Measurements from ENCODE around the gene SERBP1. TPM values are rescaled to one million over a fixed set of nuclear protein-coding genes. Genes with fewer than 3 reads are reported as not detected.

Gene SERBP1
- total RNA-seq, 5 donors from 2014 or later (not counting 1 experiment from before 2014, with no cell fraction given) = 125 to 157 (median 154) TPM

DNA sequence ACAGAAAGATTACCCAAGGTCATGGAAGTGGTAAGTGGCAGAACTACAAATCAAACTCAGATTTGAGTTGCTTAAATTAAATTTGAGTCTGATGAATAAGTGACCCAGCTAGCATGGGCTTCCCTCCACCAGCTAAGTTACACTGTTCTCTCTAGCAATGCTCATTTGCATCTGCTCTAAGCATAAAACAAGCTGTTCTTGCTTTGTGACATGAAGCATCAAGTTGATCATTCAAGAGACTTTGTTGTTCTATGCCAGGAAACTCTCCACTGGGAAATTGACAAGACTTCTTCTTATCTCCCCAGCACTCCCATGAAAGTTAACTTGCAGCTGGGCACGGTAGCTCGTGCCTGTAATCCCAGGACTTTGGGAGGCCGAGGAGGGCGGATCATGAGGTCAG, 49.0 kb downstream of the SERBP1 start:
- peaks cover 54% of the 10 kb centered on the region for H3K36me3 Mint-ChIP-seq
- H3K27ac Mint-ChIP-seq = no peak overlapping the region
- DNase-seq (no peak), ATAC-seq (replicated peaks in 1 of 4) (no peak)
- Histone ChIP-seq H3K9me3 (no peaks in the 10 kb centered on the region), H3K4me1 (ENCODE audit: control insufficient read depth in 1 of 2, extremely low read depth in 1 of 2, insufficient read depth in 2 of 2, low read length in 2 of 2) (no peaks in the 10 kb centered on the region), H3K27ac (ENCODE audit: low read length) (no peak overlapping the region), H3K4me3 (ENCODE audit: control insufficient read depth in 1 of 2, extremely low read depth in 1 of 2, low read length in 1 of 2) (no peak overlapping the region), H3K27me3 (replicated peaks in 1 of 2; ENCODE audit: control insufficient read depth in 2 of 2, extremely low read depth in 1 of 2, insufficient read depth in 2 of 2, low read length in 1 of 2) (no peaks in the 10 kb centered on the region), H3K36me3 (ENCODE audit: control insufficient read depth in 2 of 2, extremely low read depth in 1 of 2, insufficient read depth in 1 of 2, low read length in 1 of 2) (no peaks in the 10 kb centered on the region)
- POLR2A ChIA-PET = no interaction called here
- CTCF ChIA-PET = interaction anchor here in 1 of 2 donors (0.6 kb wide), 1 partner anchor 153 kb away, joined by 4 read pairs; no protein-coding TSS in a partner anchor
- WGBS (ENCODE audit: insufficient coverage) = 80% methylated on average over 2 of the region's 4 CpGs
- no peak overlapping the region for H3K4me3 Mint-ChIP-seq
- no peaks in the 10 kb centered on the region for H3K27me3 Mint-ChIP-seq
- peaks cover 13 to 22% (median 19%) of the 10 kb centered on the region in 3 donors for H3K9me3 Mint-ChIP-seq
- no peaks in the 10 kb centered on the region for H3K4me1 Mint-ChIP-seq

DNA sequence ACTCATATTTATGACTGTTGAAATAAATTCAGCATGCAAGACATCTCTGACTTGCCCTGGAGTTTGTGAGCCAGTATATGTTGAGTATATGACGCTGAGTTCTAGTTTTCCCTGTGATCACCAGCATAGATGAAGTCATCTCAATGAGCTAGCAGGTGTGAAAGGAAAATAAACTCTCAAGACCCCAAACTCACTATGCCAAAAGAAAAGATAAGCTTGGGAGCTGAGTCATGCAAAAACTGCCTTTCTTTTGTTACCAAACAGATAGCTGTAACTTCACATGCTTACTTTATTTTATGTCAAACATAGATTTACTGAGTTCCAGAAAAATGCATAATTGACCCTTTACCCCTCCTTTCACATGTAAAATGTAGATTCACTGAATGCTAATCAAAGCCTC, 52.9 kb downstream of the SERBP1 start:
- H3K27ac ChIP-seq (ENCODE audit: low read length) = no peak overlapping the region
- no peaks in the 10 kb centered on the region for H3K9me3 ChIP-seq
- no peaks in the 10 kb centered on the region for H3K36me3 ChIP-seq (ENCODE audit: control insufficient read depth in 2 of 2, extremely low read depth in 1 of 2, insufficient read depth in 1 of 2, low read length in 1 of 2)
- H3K4me1 ChIP-seq (ENCODE audit: control insufficient read depth in 1 of 2, extremely low read depth in 1 of 2, insufficient read depth in 2 of 2, low read length in 2 of 2) = no peaks in the 10 kb centered on the region
- CTCF ChIA-PET = no interaction called here
- no CpG with 5 or more reads among the region's 1 CpG for WGBS (ENCODE audit: insufficient coverage)
- Mint-ChIP-seq H3K9me3 (no peaks in the 10 kb centered on the region), H3K36me3 (peaks cover 21% of the 10 kb centered on the region), H3K27ac (no peak overlapping the region), H3K4me3 (no peak overlapping the region), H3K4me1 (no peaks in the 10 kb centered on the region), H3K27me3 (no peaks in the 10 kb centered on the region)
- no peaks in the 10 kb centered on the region for H3K27me3 ChIP-seq (replicated peaks in 1 of 2; ENCODE audit: control insufficient read depth in 2 of 2, extremely low read depth in 1 of 2, insufficient read depth in 2 of 2, low read length in 1 of 2)
- H3K4me3 ChIP-seq (ENCODE audit: control insufficient read depth in 1 of 2, extremely low read depth in 1 of 2, low read length in 1 of 2) = no peak overlapping the region
- ATAC-seq (replicated peaks in 1 of 4) = no peak
- POLR2A ChIA-PET = no interaction called here
- no peak for DNase-seq

DNA sequence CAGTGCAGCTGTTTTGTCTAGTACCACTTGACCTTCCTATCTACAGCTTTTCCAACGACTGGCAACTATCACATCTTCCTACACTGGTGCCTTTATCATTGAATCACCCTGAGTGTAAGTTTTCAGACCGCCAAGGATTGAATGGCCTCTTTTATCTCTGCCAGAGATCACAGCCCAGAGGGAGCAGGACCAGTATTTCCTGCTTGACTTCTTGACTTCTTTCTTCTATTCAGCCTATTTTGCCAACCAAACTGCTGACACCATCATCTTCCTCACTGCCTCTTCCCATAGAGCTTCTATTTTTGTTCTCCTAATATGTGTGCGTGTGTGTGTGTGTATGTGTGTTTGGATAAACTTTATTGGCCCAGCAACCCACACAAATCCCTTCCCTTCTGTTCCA, 53.8 kb downstream of the SERBP1 start:
- peaks cover 17% of the 10 kb centered on the region for H3K36me3 Mint-ChIP-seq
- DNase-seq = no peak
- Histone ChIP-seq H3K9me3 (no peaks in the 10 kb centered on the region), H3K4me3 (ENCODE audit: control insufficient read depth in 1 of 2, extremely low read depth in 1 of 2, low read length in 1 of 2) (no peak overlapping the region), H3K36me3 (ENCODE audit: control insufficient read depth in 2 of 2, extremely low read depth in 1 of 2, insufficient read depth in 1 of 2, low read length in 1 of 2) (no peaks in the 10 kb centered on the region), H3K4me1 (ENCODE audit: control insufficient read depth in 1 of 2, extremely low read depth in 1 of 2, insufficient read depth in 2 of 2, low read length in 2 of 2) (no peaks in the 10 kb centered on the region), H3K27me3 (replicated peaks in 1 of 2; ENCODE audit: control insufficient read depth in 2 of 2, extremely low read depth in 1 of 2, insufficient read depth in 2 of 2, low read length in 1 of 2) (no peaks in the 10 kb centered on the region), H3K27ac (ENCODE audit: low read length) (no peak overlapping the region)
- CTCF ChIA-PET = no interaction called here
- H3K27me3 Mint-ChIP-seq = no peaks in the 10 kb centered on the region
- no peak overlapping the region for H3K4me3 Mint-ChIP-seq
- no peaks in the 10 kb centered on the region for H3K4me1 Mint-ChIP-seq
- POLR2A ChIA-PET = interaction anchor here in 1 of 2 donors (0.6 kb wide), 1 partner anchor 18 kb away, joined by 5 read pairs; no protein-coding TSS in a partner anchor
- no peak overlapping the region for H3K27ac Mint-ChIP-seq
- WGBS (ENCODE audit: insufficient coverage) = 85% methylated on average over 2 of the region's 3 CpGs
- ATAC-seq (replicated peaks in 1 of 4) = no peak
- no peaks in the 10 kb centered on the region for H3K9me3 Mint-ChIP-seq

DNA sequence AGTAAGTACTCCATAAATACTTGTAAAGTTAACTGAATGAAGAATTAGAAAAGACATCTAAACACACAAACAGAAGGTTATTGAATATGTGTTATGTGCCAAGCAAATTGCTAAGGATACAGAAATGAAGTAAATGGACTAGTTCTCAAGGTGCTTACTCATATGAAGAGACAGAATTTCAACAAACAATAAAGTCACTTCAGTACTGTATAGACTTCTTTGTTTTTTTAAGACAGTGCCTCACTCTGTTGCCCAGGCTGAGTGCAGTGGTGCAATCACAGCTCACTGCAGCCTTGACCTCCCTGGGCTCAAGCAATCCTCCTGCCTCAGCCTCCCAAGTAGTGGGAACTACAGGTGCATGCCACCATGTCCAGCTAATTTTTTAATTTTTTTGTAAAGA, 57.3 kb downstream of the SERBP1 start:
- CTCF ChIA-PET = no interaction called here
- POLR2A ChIA-PET = no interaction called here

DNA sequence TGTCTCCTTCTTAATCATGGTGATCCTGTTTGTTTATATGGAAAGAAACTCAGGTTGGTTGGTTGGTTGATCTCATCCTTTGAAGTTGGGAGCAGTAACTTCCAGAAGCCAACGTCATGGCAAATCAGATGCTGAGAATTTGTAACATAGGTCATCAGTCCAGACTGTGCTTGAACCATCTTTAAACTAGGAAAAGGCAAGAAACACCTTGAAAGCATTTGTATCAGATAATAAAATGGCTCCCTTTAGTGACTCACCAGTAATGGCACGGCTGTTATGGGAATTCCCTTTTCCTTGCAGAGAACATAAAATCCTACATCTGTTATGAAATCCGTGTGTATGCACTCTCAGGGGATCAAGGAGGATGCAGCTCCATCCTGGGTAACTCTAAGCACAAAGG, 58.1 kb downstream of the SERBP1 start:
- POLR2A ChIA-PET = interaction anchor here in 1 of 2 donors (0.5 kb wide), 1 partner anchor 18 kb away, joined by 4 read pairs; no protein-coding TSS in a partner anchor
- no CpG with 5 or more reads among the region's 3 CpGs for WGBS (ENCODE audit: insufficient coverage)
- Mint-ChIP-seq H3K27ac (no peak overlapping the region), H3K9me3 (no peaks in the 10 kb centered on the region), H3K4me1 (no peaks in the 10 kb centered on the region), H3K36me3 (no peaks in the 10 kb centered on the region), H3K4me3 (no peak overlapping the region), H3K27me3 (no peaks in the 10 kb centered on the region)
- Histone ChIP-seq H3K36me3 (ENCODE audit: control insufficient read depth in 2 of 2, extremely low read depth in 1 of 2, insufficient read depth in 1 of 2, low read length in 1 of 2) (no peaks in the 10 kb centered on the region), H3K27me3 (replicated peaks in 1 of 2; ENCODE audit: control insufficient read depth in 2 of 2, extremely low read depth in 1 of 2, insufficient read depth in 2 of 2, low read length in 1 of 2) (no peaks in the 10 kb centered on the region), H3K4me1 (ENCODE audit: control insufficient read depth in 1 of 2, extremely low read depth in 1 of 2, insufficient read depth in 2 of 2, low read length in 2 of 2) (no peaks in the 10 kb centered on the region), H3K27ac (ENCODE audit: low read length) (no peak overlapping the region), H3K4me3 (ENCODE audit: control insufficient read depth in 1 of 2, extremely low read depth in 1 of 2, low read length in 1 of 2) (no peak overlapping the region), H3K9me3 (no peaks in the 10 kb centered on the region)
- DNase-seq (no peak), ATAC-seq (replicated peaks in 1 of 4) (no peak)
- CTCF ChIA-PET = no interaction called here

More for the DNA sequence above, 57.3 kb downstream of the SERBP1 start:
- ATAC-seq (replicated peaks in 1 of 4) (no peak), DNase-seq (no peak)
- Histone ChIP-seq H3K27me3 (replicated peaks in 1 of 2; ENCODE audit: control insufficient read depth in 2 of 2, extremely low read depth in 1 of 2, insufficient read depth in 2 of 2, low read length in 1 of 2) (no peaks in the 10 kb centered on the region), H3K4me3 (ENCODE audit: control insufficient read depth in 1 of 2, extremely low read depth in 1 of 2, low read length in 1 of 2) (no peak overlapping the region), H3K36me3 (ENCODE audit: control insufficient read depth in 2 of 2, extremely low read depth in 1 of 2, insufficient read depth in 1 of 2, low read length in 1 of 2) (no peaks in the 10 kb centered on the region), H3K9me3 (no peaks in the 10 kb centered on the region), H3K27ac (ENCODE audit: low read length) (no peak overlapping the region), H3K4me1 (ENCODE audit: control insufficient read depth in 1 of 2, extremely low read depth in 1 of 2, insufficient read depth in 2 of 2, low read length in 2 of 2) (no peaks in the 10 kb centered on the region)
- H3K9me3 Mint-ChIP-seq = no peaks in the 10 kb centered on the region
- H3K27ac Mint-ChIP-seq = no peak overlapping the region
- no peak overlapping the region for H3K4me3 Mint-ChIP-seq
- no peaks in the 10 kb centered on the region for H3K27me3 Mint-ChIP-seq
- no peaks in the 10 kb centered on the region for H3K4me1 Mint-ChIP-seq
- peaks cover 4% of the 10 kb centered on the region for H3K36me3 Mint-ChIP-seq

DNA sequence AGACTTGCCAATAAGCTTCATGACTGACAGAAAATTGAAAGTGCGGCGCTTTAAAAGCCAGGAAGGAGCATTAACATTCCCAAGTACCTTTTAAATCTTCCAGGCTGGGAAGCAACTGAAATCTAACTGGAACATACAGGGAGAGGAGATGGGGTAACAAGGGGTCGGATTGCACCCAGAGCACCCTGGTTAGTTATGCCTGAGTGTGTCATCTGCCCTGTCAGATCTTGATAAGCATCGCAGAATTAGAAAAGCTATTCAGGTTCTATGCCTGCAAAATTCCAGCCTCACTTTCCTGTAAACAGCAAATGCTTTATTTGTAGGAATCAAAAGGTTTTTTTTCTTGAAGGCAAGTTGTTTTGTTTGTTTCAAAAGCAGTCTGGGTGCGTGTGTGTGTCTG, 58.5 kb downstream of the SERBP1 start:
- 83% methylated on average over 1 of the region's 5 CpGs for WGBS (ENCODE audit: insufficient coverage)
- no peak for ATAC-seq (replicated peaks in 1 of 4)
- Mint-ChIP-seq H3K27me3 (no peaks in the 10 kb centered on the region), H3K36me3 (no peaks in the 10 kb centered on the region), H3K27ac (no peak overlapping the region), H3K4me1 (no peaks in the 10 kb centered on the region), H3K4me3 (no peak overlapping the region), H3K9me3 (no peaks in the 10 kb centered on the region)
- ChIA-PET CTCF (no interaction called here), POLR2A (interaction anchor here in 1 of 2 donors (0.5 kb wide), 1 partner anchor 18 kb away, joined by 4 read pairs; no protein-coding TSS in a partner anchor)
- no peaks in the 10 kb centered on the region for H3K4me1 ChIP-seq (ENCODE audit: control insufficient read depth in 1 of 2, extremely low read depth in 1 of 2, insufficient read depth in 2 of 2, low read length in 2 of 2)
- H3K27me3 ChIP-seq (replicated peaks in 1 of 2; ENCODE audit: control insufficient read depth in 2 of 2, extremely low read depth in 1 of 2, insufficient read depth in 2 of 2, low read length in 1 of 2) = no peaks in the 10 kb centered on the region
- H3K9me3 ChIP-seq = no peaks in the 10 kb centered on the region
- H3K36me3 ChIP-seq (ENCODE audit: control insufficient read depth in 2 of 2, extremely low read depth in 1 of 2, insufficient read depth in 1 of 2, low read length in 1 of 2) = no peaks in the 10 kb centered on the region
- no peak for DNase-seq
- H3K27ac ChIP-seq (ENCODE audit: low read length) = no peak overlapping the region
- H3K4me3 ChIP-seq (ENCODE audit: control insufficient read depth in 1 of 2, extremely low read depth in 1 of 2, low read length in 1 of 2) = no peak overlapping the region

DNA sequence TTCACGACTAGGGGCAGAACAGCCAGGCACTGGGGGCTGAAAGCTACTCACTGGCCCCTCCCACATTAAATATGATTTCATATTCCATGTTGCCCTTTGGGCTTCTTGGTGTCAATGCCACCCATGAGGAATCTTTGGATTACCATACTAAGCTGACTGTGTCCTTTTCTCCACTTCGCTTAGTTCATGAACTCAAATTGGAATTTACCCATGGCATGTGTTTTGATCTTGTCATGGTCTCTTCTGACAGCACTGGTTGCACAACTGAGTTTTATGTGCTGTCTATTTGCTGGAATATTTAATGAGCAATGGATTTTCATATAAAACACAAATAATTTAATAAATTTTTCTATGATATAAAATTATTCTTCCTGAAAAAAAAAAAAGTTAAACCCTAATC, 59.2 kb downstream of the SERBP1 start:
- H3K36me3 Mint-ChIP-seq = no peaks in the 10 kb centered on the region
- no peak overlapping the region for H3K4me3 Mint-ChIP-seq
- Histone ChIP-seq H3K27ac (ENCODE audit: low read length) (no peak overlapping the region), H3K36me3 (ENCODE audit: control insufficient read depth in 2 of 2, extremely low read depth in 1 of 2, insufficient read depth in 1 of 2, low read length in 1 of 2) (no peaks in the 10 kb centered on the region), H3K4me1 (ENCODE audit: control insufficient read depth in 1 of 2, extremely low read depth in 1 of 2, insufficient read depth in 2 of 2, low read length in 2 of 2) (no peaks in the 10 kb centered on the region), H3K9me3 (no peaks in the 10 kb centered on the region), H3K4me3 (ENCODE audit: control insufficient read depth in 1 of 2, extremely low read depth in 1 of 2, low read length in 1 of 2) (no peak overlapping the region), H3K27me3 (replicated peaks in 1 of 2; ENCODE audit: control insufficient read depth in 2 of 2, extremely low read depth in 1 of 2, insufficient read depth in 2 of 2, low read length in 1 of 2) (no peaks in the 10 kb centered on the region)
- H3K4me1 Mint-ChIP-seq = no peaks in the 10 kb centered on the region
- no peaks in the 10 kb centered on the region for H3K27me3 Mint-ChIP-seq
- DNase-seq (no peak), ATAC-seq (replicated peaks in 1 of 4) (no peak)
- no peaks in the 10 kb centered on the region for H3K9me3 Mint-ChIP-seq
- 100% methylated on average over 1 of the region's 2 CpGs for WGBS (ENCODE audit: insufficient coverage)
- no peak overlapping the region for H3K27ac Mint-ChIP-seq
- ChIA-PET CTCF (no interaction called here), POLR2A (no interaction called here)
